Endodermal cell (in vitro differentiated cells): ENCODE results near the gene DXO. TPM values are rescaled to one million over a fixed set of nuclear protein-coding genes. Genes with fewer than 3 reads are reported as not detected.
A peak's percentile ranks its signal among the peaks of the same experiment; 100 is the strongest.

Experiments used
- DNase-seq: peaks from one replicate; pipeline ENCODE4 v3.0.0-alpha.2; 2017
- H3K27ac ChIP-seq: 2 replicates; pipeline ENCODE4 v1.5.1; 2013; ENCODE audit warnings: mild to moderate bottlenecking, low read depth, low read length, moderate library complexity
- H3K27me3 ChIP-seq: 2 replicates; pipeline ENCODE4 v1.6.1; 2013; ENCODE audit warnings: mild to moderate bottlenecking, low read length, moderate library complexity; ENCODE audit not compliant: insufficient read depth, control insufficient read depth, poor library complexity, severe bottlenecking
- H3K36me3 ChIP-seq: 2 replicates; pipeline ENCODE4 v1.7.0; 2013; ENCODE audit warnings: mild to moderate bottlenecking, low read length, moderate library complexity; ENCODE audit not compliant: control insufficient read depth, insufficient read depth
- H3K4me1 ChIP-seq: one replicate; pipeline ENCODE4 v1.7.0; 2013; ENCODE audit warnings: low read length; ENCODE audit not compliant: control insufficient read depth, insufficient read depth
- H3K4me3 ChIP-seq: 2 replicates; pipeline ENCODE4 v1.5.1; 2013; ENCODE audit warnings: mild to moderate bottlenecking, low read length, moderate library complexity
- H3K9ac ChIP-seq: 2 replicates; pipeline ENCODE4 v1.6.1; 2013; ENCODE audit warnings: mild to moderate bottlenecking, low read length, moderate library complexity; ENCODE audit not compliant: poor library complexity, severe bottlenecking; ENCODE audit errors: extremely low read depth
- H3K9me3 ChIP-seq: 2 replicates; pipeline ENCODE4 v1.6.1; 2013; ENCODE audit warnings: mild to moderate bottlenecking, low read length, moderate library complexity; ENCODE audit not compliant: control insufficient read depth
- H3K27ac Mint-ChIP-seq: 2 replicates; pipeline ENCODE4 v1.8.0; 2020; ENCODE audit warnings: mixed read lengths
- H3K27me3 Mint-ChIP-seq: 2 replicates; pipeline ENCODE4 v1.8.0; 2021; ENCODE audit warnings: mild to moderate bottlenecking, mixed read lengths; ENCODE audit not compliant: insufficient read depth
- H3K36me3 Mint-ChIP-seq: 2 replicates; pipeline ENCODE4 v1.8.0; 2020; ENCODE audit warnings: low read depth, mixed read lengths
- H3K4me1 Mint-ChIP-seq: 2 replicates; pipeline ENCODE4 v1.8.0; 2020; ENCODE audit warnings: mixed read lengths
- H3K4me3 Mint-ChIP-seq: 2 replicates; pipeline ENCODE4 v1.8.0; 2020; ENCODE audit warnings: mild to moderate bottlenecking, moderate library complexity, mixed read lengths
- H3K9me3 Mint-ChIP-seq: 2 replicates; pipeline ENCODE4 v1.8.0; 2020; ENCODE audit warnings: mild to moderate bottlenecking, mixed read lengths
- CTCF ChIP-seq: fragments of 200-600 bp; sonication (generic); conservative IDR thresholded peaks from 2 replicates; pipeline ENCODE4 v1.5.0; 2021; ENCODE audit warnings: antibody characterized with exemption, mild to moderate bottlenecking
- WGBS, 2 experiments: methylation state at CpG; one replicate each; pipeline versions ENCODE4 v1.1.5 to v1.1.7; 2013; ENCODE audit warnings: missing lambda C conversion rate in 2 of 2, mixed read lengths in 1 of 2; ENCODE audit not compliant: insufficient coverage in 1 of 2, insufficient read length in 1 of 2; 5-methylcytosine and 5-hydroxymethylcytosine counted together
- total RNA-seq, 2 donors: library from RNA; stranded (reverse); fragmentation: NEBNext Ultra II Directional in 1 of 2; extraction: Animal tissue kit (Norgen Biotek cat#: 25700) in 1 of 2; gene quantifications; 2 replicates in 1 of 2; 3 replicates in 1 of 2; pipeline ENCODE4 v1.2.1, GENCODE V29; 2021

The DXO gene
- total RNA-seq, 2 donors from 2014 or later, result 19.2 to 22.3 TPM

DNA sequence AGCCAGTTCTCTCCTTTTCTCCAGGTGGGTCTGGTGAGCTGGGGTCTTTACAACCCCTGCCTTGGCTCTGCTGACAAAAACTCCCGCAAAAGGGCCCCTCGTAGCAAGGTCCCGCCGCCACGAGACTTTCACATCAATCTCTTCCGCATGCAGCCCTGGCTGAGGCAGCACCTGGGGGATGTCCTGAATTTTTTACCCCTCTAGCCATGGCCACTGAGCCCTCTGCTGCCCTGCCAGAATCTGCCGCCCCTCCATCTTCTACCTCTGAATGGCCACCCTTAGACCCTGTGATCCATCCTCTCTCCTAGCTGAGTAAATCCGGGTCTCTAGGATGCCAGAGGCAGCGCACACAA is 26.8 kb downstream of the DXO start:
- Mint-ChIP-seq H3K4me3 (no peak overlapping the region), H3K27ac (no peak overlapping the region), H3K9me3 (no peaks in the 10 kb centered on the region), H3K36me3 (no peaks in the 10 kb centered on the region), H3K4me1 (peaks cover 2% of the 10 kb centered on the region), H3K27me3 (peaks cover 68% of the 10 kb centered on the region)
- TF ChIP-seq CTCF, result no peak
- no peak overlapping the region for H3K4me3 ChIP-seq
- no peaks in the 10 kb centered on the region for H3K9me3 ChIP-seq
- no peaks in the 10 kb centered on the region for H3K36me3 ChIP-seq
- H3K9ac ChIP-seq, result no peak overlapping the region
- peaks cover 42% of the 10 kb centered on the region for H3K27me3 ChIP-seq
- WGBS, 2 experiments, result 90 to 91% methylated on average over 4 to 9 of the region's 9 CpGs
- DNase-seq, result no peak
- no peak overlapping the region for H3K27ac ChIP-seq
- H3K4me1 ChIP-seq, result no peaks in the 10 kb centered on the region

DNA sequence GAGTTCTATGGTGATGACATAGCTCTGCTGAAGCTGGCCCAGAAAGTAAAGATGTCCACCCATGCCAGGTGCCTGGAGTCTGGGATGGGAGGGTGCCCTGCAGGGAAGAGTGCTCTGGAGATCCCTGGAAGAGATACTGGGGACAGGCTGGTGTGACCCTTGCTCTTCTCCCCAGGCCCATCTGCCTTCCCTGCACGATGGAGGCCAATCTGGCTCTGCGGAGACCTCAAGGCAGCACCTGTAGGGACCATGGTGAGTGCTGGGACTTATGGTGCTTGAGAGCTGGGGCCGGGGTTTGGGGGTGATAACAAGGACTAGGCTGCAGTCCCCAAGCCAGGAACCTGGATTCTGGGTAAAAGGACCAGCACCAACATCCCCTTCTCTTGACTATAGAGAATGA is 28.2 kb downstream of the DXO start:
- peaks cover 71% of the 10 kb centered on the region for H3K27me3 Mint-ChIP-seq
- WGBS, 2 experiments, result 80 to 90% methylated on average over 1 to 3 of the region's 3 CpGs
- TF ChIP-seq CTCF, result no peak

DNA sequence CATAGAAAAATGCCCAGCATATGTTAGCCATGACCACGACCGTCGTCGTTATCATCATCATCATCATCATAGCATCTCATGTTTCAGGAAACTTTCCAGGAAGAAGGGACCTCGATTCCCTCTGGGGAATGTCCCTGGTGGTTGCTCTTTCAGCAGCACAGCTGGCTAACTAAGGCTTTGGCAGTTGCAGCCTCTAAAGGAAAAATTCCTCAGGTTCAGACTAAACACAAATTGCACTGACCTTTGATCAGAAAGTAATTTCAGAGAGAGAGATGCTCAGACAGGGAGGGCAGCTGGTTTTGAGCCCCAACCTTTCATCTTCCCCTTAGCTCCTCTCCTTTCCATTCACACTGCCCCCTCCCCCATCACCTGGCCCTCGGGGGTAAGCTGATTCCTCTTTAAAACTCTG is 31.7 kb downstream of the DXO start:
- H3K4me3 Mint-ChIP-seq, result no peak overlapping the region
- H3K4me1 Mint-ChIP-seq, result peaks cover 2% of the 10 kb centered on the region
- WGBS, 2 experiments, result 26 to 64% methylated on average over 2 to 6 of the region's 6 CpGs
- Histone ChIP-seq H3K27me3 (peaks cover 32% of the 10 kb centered on the region), H3K27ac (no peak overlapping the region), H3K9ac (no peak overlapping the region), H3K36me3 (no peaks in the 10 kb centered on the region), H3K4me3 (no peak overlapping the region), H3K4me1 (no peaks in the 10 kb centered on the region), H3K9me3 (no peaks in the 10 kb centered on the region)
- H3K27me3 Mint-ChIP-seq, result peaks cover 46% of the 10 kb centered on the region
- H3K27ac Mint-ChIP-seq, result no peak overlapping the region
- DNase-seq, result no peak
- H3K36me3 Mint-ChIP-seq, result no peaks in the 10 kb centered on the region
- H3K9me3 Mint-ChIP-seq, result no peaks in the 10 kb centered on the region
- TF ChIP-seq CTCF, result peak; percentile 22

More for the DNA sequence above, 28.2 kb downstream of the DXO start:
- no peak overlapping the region for H3K9ac ChIP-seq
- no peaks in the 10 kb centered on the region for H3K9me3 ChIP-seq
- peaks cover 46% of the 10 kb centered on the region for H3K27me3 ChIP-seq
- no peaks in the 10 kb centered on the region for H3K4me1 ChIP-seq
- Mint-ChIP-seq H3K9me3 (no peaks in the 10 kb centered on the region), H3K4me1 (peaks cover 2% of the 10 kb centered on the region), H3K36me3 (no peaks in the 10 kb centered on the region), H3K4me3 (no peak overlapping the region), H3K27ac (no peak overlapping the region)
- no peaks in the 10 kb centered on the region for H3K36me3 ChIP-seq
- H3K4me3 ChIP-seq, result no peak overlapping the region
- no peak for DNase-seq
- H3K27ac ChIP-seq, result no peak overlapping the region
